A204.1 (cell line): Measurements from ENCODE around the gene DGKI.

Experiments used
- FAIRE-seq: peaks from 2 replicates; lab custom pipeline; 2012; peaks lifted over from hg19 to GRCh38; lab: Jason Lieb, UNC

The DGKI gene

GRCh38 chr7:137337902-137338301 is 508.9 kb downstream of the DGKI start:
- no peak for FAIRE-seq

GRCh38 chr7:137335814-137336213 is 511.0 kb downstream of the DGKI start:
- no peak for FAIRE-seq

GRCh38 chr7:137331378-137331777 is 515.4 kb downstream of the DGKI start:
- no peak for FAIRE-seq
